Motor neuron (in vitro differentiated cells): ENCODE data around the gene PAN3. TPM values are rescaled to one million over a fixed set of nuclear protein-coding genes. Genes with fewer than 3 reads are reported as not detected.

Source experiments
- ATAC-seq, 8 experiments: fragments of 200-7000 bp; cut with Tn5 transposase; replicated peaks in 6 of 8; 2 replicates each; pipeline ENCODE4 v1.8.0; 2021; ENCODE audit warnings: mild to moderate bottlenecking in 8 of 8, moderate library complexity in 8 of 8
- H3K27ac ChIP-seq, 2 donors: fragments of 250-450 bp; sonication (Bioruptor Pico); 2 replicates each; pipeline ENCODE4 v1.9.0; 2021; ENCODE audit warnings: antibody characterized with exemption in 2 of 2, mild to moderate bottlenecking in 2 of 2, moderate library complexity in 1 of 2
- H3K4me1 ChIP-seq, 2 donors: fragments of 250-450 bp; sonication (Bioruptor Pico); replicated peaks in 1 of 2; 2 replicates each; pipeline ENCODE4 v1.6.1; 2021; ENCODE audit warnings: antibody characterized with exemption in 2 of 2, mild to moderate bottlenecking in 2 of 2, moderate library complexity in 1 of 2
- H3K4me3 ChIP-seq, 5 donors: fragments of 250-450 bp; sonication (Bioruptor Pico); 2 replicates each; pipeline ENCODE4 v1.9.0; 2021; ENCODE audit warnings: antibody characterized with exemption in 5 of 5, mild to moderate bottlenecking in 5 of 5, moderate library complexity in 4 of 5
- WGBS, 10 experiments: fragments of 450-650 bp; shearing (Covaris generic); methylation state at CpG; one replicate each; pipeline ENCODE4 v1.0.0; 2022; 5-methylcytosine and 5-hydroxymethylcytosine counted together
- in situ Hi-C, 9 experiments: fragments of 400-800 bp; cut with MboI; loops; one replicate each; pipeline ENCODE4 v1.15.0; 2021; ENCODE audit warnings: low sequenced_read_pairs in 9 of 9, low pct_unique_long_range_greater_than_20kb in 2 of 9; ENCODE audit not compliant: unreplicated experiment in 9 of 9
- total RNA-seq, 8 experiments: library from RNA; unstranded; fragments of 300-600 nt; gene quantifications; 2 replicates each; pipeline versions ENCODE4 v1.2.3 to v1.2.4, GENCODE V29; 2022

The PAN3 gene
- total RNA-seq, 8 experiments from 2014 or later = 12.6 to 40.2 (median 18.2) TPM

DNA sequence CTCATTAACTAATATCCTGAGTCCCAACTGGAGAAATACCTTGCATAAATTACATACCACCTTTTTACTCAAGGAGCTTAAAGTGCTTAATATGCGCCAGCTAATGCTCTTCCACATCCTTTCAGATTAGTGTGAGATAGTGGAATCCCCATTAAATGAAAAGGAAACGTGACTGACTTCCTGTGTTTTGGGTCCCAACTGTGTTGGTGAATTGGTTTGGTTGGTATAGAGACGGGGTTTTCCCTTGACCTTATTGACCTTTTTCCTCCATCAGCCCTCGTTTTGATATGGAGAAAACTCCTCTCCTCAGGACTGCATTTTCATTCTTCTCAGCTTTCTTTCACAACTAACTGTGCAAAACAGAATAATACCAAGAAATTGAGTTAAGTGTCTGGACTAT lies 163.5 kb downstream of the PAN3 start:
- 30 to 100% (median 66%) methylated on average over 1 to 3 of the region's 4 CpGs for WGBS, 10 experiments
- in situ Hi-C loops = loop anchor here in 2 of 9 experiments (25.0 kb wide), 2 partner anchors 335 to 485 kb away; no protein-coding TSS in a partner anchor
- Histone ChIP-seq H3K27ac (no peak overlapping the region), H3K4me1 (no peaks in the 10 kb centered on the region), H3K4me3 (no peak overlapping the region)
- ATAC-seq = no peak

DNA sequence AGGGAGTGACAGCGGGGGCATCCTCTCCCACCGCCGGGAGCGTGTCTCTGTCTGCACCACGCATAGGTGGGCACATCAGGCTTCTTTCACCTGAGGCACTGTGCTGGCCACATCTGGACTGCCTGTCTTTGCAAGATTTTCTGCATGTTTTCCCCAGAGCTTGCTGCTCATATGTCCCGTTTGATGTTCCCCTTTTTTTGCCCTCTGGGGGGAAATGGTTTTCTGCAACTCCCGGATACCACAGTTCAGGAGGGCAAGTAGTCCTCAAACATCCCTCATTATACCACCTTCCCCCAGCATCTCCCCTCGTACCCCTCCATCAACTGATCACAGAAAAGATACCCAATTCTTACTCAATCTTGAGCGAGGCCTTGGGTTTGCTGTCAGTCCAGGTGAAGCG lies 168.0 kb downstream of the PAN3 start:
- no peak for ATAC-seq
- in situ Hi-C loops = loop anchor here in 2 of 9 experiments (25.0 kb wide), 2 partner anchors 331 to 481 kb away; no protein-coding TSS in a partner anchor

DNA sequence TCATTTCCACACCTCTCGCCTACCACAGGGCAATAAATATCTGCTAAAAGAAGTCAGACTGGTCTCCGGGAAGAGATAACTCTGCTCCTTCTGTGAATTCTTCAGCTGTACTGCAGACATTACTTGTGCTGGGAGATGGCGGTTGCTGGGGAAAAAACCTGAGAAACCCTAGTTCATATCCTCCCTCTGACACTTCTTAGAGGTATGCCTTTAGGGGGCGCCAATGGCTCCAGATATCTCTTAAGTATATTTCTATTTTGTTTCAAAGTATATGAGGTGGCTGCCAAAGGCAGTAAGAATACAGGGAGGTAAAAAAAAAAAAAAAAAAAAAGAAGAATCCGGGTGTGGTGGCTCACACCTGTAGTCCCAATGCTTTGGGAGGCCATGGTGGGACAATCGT lies 175.2 kb downstream of the PAN3 start:
- 59 to 100% (median 93%) methylated on average over 1 to 6 of the region's 6 CpGs; no CpG with 5 or more reads in 4 of the 10 experiments for WGBS, 10 experiments
- Histone ChIP-seq H3K27ac (no peak overlapping the region), H3K4me1 (peaks cover 0 to 6% of the 10 kb centered on the region in 2 donors), H3K4me3 (no peak overlapping the region)
- in situ Hi-C loops = loop anchor here in 2 of 9 experiments (25.0 kb wide), 2 partner anchors 324 to 474 kb away; no protein-coding TSS in a partner anchor
- peak in 1 of 8 experiments; percentile 39 for ATAC-seq

More for the DNA sequence above, 168.0 kb downstream of the PAN3 start:
- Histone ChIP-seq H3K27ac (no peak overlapping the region), H3K4me1 (peaks cover 0 to 8% of the 10 kb centered on the region in 2 donors), H3K4me3 (no peak overlapping the region)
- 86 to 100% (median 90%) methylated on average over 2 to 9 of the region's 10 CpGs; no CpG with 5 or more reads in 5 of the 10 experiments for WGBS, 10 experiments

DNA sequence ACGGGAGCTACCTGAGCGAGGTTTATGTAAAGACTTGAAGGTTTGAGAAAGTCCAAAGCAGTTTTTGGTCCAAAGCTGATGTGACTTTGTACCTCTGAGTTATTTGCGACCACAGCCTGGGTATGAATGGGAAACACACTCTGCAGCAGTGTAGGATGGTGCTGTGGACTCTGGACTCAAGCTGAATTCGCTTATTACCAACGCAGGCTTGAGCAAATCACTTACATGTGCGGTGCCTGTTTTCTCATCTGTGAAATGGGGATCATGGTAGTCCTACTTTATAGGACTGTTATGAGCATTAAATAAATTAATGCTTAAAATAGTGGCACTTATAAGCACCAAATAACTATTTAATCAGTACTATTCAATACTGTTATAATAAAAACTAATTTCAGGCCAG lies 176.5 kb downstream of the PAN3 start:
- H3K4me3 ChIP-seq = no peak overlapping the region
- WGBS, 10 experiments = 71 to 100% (median 95%) methylated on average over 1 to 6 of the region's 6 CpGs; no CpG with 5 or more reads in 2 of the 10 experiments
- ATAC-seq = no peak
- H3K4me1 ChIP-seq = peaks cover 0 to 5% of the 10 kb centered on the region in 2 donors
- in situ Hi-C loops = loop anchor here in 2 of 9 experiments (25.0 kb wide), 2 partner anchors 322 to 472 kb away; no protein-coding TSS in a partner anchor
- no peak overlapping the region for H3K27ac ChIP-seq

DNA sequence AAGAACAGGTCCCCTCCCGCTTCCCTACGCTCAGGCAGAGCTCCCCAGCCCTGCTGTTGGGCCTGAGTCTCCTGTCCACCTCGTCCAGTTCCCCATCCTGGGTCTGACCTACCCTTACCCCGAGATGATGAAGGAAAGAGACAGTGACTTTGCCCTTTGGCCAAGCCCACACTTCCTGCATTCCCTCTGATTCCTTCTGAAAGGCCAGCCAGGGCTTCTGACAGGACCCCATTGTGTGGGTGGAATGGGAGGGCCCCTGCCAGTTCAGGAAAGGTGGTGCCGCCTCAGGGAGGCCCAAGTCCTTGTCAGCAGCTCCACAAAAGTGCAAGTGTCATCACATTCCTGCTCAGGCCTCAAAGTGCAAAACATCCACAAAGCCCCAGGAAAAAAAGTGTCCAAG lies 177.8 kb downstream of the PAN3 start:
- peak overlapping the region in 1 of 2 donors; percentile 5 for H3K27ac ChIP-seq
- 47 to 100% (median 55%) methylated on average over 1 to 3 of the region's 5 CpGs; no CpG with 5 or more reads in 4 of the 10 experiments for WGBS, 10 experiments
- ATAC-seq = peak in 5 of 8 experiments; percentile 18 to 43 (median 32)
- in situ Hi-C loops = loop anchor here in 2 of 9 experiments (25.0 kb wide), 2 partner anchors 321 to 471 kb away; no protein-coding TSS in a partner anchor
- H3K4me3 ChIP-seq = no peak overlapping the region
- peaks cover 0 to 5% of the 10 kb centered on the region in 2 donors for H3K4me1 ChIP-seq

DNA sequence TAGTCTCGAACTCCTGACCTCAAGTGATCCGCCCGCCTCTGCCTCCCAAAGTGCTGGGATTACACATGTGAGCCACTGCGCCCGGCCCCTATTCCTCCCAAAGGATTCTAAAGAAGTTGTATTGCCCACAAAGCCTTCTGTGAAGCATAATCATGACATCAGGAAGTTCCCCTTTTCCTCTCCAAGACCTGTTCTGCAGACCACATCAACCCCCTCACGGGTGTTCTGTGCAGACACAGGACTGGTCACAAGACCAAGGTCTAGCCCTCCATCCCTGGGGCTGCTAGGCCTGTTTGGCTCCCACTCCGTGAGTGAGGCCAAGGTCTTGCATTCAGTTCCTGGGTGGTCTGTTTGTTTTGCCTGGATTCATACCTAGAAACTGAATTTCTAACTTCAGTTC lies 178.5 kb downstream of the PAN3 start:
- Histone ChIP-seq H3K4me1 (peaks cover 0 to 5% of the 10 kb centered on the region in 2 donors), H3K27ac (no peak overlapping the region), H3K4me3 (no peak overlapping the region)
- ATAC-seq = no peak
- in situ Hi-C loops = loop anchor here in 2 of 9 experiments (25.0 kb wide), 2 partner anchors 320 to 470 kb away; no protein-coding TSS in a partner anchor
- 85 to 100% (median 90%) methylated on average over 2 to 7 of the region's 7 CpGs; no CpG with 5 or more reads in 5 of the 10 experiments for WGBS, 10 experiments

DNA sequence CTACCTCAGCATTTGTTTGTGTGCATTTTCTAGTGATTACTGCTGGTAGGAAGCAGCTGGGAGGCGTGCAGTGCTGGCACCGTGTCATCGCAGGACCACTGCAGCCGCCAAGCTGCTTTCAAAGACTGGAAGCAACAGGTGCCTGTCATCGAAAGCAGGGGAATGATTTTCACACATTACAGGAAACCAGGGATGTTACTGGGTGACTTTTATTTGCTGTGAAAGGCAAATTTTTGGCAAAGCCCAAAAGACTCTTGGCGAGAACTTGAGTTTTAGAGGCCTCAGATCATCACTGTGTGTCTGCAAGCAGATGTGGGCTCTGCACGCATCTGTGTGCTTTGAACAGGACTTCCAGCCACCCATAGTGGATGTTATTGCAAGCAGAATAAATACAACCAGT lies 180.2 kb downstream of the PAN3 start:
- 50 to 96% (median 93%) methylated on average over 1 to 4 of the region's 7 CpGs; no CpG with 5 or more reads in 5 of the 10 experiments for WGBS, 10 experiments
- ATAC-seq = no peak
- in situ Hi-C loops = loop anchor here in 2 of 9 experiments (25.0 kb wide), 2 partner anchors 319 to 469 kb away; no protein-coding TSS in a partner anchor
- peaks cover 0 to 5% of the 10 kb centered on the region in 2 donors for H3K4me1 ChIP-seq
- no peak overlapping the region for H3K27ac ChIP-seq
- H3K4me3 ChIP-seq = no peak overlapping the region

DNA sequence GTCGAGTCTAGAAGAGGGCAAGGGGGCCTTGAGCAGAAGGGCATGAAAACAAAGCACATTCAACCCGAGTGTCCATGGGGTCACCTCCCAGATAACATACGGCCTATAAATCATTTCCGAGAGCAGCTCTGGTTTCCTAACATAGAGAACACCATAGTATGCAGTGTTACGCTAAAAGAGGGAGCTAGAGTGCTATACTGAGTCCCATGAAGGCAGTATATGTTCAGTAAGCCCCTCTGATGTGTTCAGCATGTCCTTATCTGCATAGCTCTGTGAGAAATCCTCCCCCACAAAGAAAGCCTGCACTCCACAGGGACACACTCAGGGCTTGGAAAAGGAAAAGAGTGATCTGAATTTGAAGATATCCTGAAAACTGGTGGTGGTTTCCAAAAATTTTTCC lies 181.2 kb downstream of the PAN3 start:
- in situ Hi-C loops = loop anchor here in 2 of 9 experiments (25.0 kb wide), 2 partner anchors 318 to 468 kb away; no protein-coding TSS in a partner anchor
- no peak overlapping the region for H3K27ac ChIP-seq
- peaks cover 0 to 5% of the 10 kb centered on the region in 2 donors for H3K4me1 ChIP-seq
- no peak for ATAC-seq
- 60 to 100% (median 100%) methylated on average over 1 to 3 of the region's 5 CpGs; no CpG with 5 or more reads in 3 of the 10 experiments for WGBS, 10 experiments
- H3K4me3 ChIP-seq = no peak overlapping the region

DNA sequence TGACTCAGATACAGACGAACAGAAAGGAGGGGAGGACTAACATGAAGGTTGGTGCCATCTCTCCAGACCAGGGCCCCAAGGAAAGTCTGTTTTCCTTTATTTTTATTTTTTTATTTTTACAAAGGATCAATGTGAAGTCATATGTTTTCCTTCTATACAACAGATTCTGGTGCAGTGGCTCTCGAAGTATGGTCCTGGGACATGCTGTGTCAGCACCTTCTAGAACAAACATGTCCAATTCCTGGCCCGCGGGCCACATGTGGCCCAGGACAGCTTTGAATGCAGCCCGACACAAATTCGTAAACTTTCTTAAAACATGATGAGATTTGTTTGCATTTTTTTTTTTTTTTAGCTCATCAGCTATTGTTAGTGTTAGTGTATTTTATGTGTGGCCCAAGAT lies 181.9 kb downstream of the PAN3 start:
- WGBS, 10 experiments = 52 to 100% (median 91%) methylated on average over 2 to 6 of the region's 6 CpGs; no CpG with 5 or more reads in 1 of the 10 experiments
- Histone ChIP-seq H3K4me3 (no peak overlapping the region), H3K27ac (no peak overlapping the region), H3K4me1 (peaks cover 0 to 5% of the 10 kb centered on the region in 2 donors)
- ATAC-seq = no peak
- in situ Hi-C loops = loop anchor here in 2 of 9 experiments (25.0 kb wide), 2 partner anchors 317 to 467 kb away; no protein-coding TSS in a partner anchor

DNA sequence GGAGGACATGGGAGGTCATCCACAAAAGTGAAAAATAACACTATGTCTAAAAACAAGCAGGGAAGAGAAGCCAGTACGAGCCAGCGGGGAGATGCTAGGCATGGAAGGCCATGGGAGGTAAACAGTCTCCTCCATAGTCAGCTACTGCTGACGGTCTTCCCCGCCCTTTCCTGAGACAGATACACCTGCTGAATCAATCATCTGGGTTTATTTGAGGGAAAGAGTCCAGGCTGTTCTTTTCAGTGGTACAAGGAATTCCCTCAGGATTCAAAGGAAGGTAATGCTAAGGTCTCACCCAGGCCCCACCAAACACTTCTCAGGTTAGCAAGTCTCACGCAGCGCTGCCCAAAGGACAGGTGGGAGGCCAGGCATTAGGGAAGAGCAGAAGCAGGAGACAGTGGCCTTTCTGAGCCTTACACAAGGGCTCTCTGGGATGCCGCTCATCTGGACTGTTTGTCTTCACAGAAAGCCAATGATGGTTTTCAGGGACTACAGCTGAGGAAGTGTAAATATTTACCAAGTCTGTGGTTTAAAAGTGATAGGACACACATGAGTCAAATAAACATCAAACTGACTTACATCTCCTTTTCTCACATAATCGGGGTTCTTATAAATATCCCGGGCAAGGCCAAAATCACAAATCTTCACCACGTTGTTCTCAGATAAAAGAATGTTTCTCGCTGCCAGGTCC lies 182.7 kb downstream of the PAN3 start:
- ATAC-seq = peak in 1 of 8 experiments; percentile 41
- in situ Hi-C loops = loop anchor here in 2 of 9 experiments (25.0 kb wide), 2 partner anchors 316 to 466 kb away; no protein-coding TSS in a partner anchor
- 70 to 100% (median 90%) methylated on average over 1 to 8 of the region's 11 CpGs; no CpG with 5 or more reads in 1 of the 10 experiments for WGBS, 10 experiments

DNA sequence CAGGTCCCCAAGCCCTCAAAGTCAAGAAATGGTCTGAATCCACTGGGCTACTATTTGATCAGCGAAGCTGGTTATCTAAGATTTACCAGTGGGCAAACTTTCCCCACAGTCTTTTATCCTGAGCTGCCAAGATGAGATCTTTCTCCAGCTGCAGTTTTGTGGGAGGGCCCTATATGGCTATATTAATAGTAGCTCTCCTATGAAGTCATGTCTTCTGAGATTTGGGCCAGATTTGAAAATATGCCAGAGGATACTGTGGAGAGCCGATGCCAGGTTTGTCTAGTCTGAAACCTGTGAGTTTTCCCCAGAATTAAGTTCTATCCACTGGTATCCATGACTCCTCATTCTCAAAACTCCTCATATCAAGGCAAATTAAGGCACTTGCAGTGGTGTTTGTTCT lies 183.4 kb downstream of the PAN3 start:
- ATAC-seq = no peak
- no peaks in the 10 kb centered on the region for H3K4me1 ChIP-seq
- 80 to 100% (median 96%) methylated on average over 1 to 2 of the region's 2 CpGs; no CpG with 5 or more reads in 4 of the 10 experiments for WGBS, 10 experiments
- in situ Hi-C loops = loop anchor here in 2 of 9 experiments (25.0 kb wide), 2 partner anchors 316 to 466 kb away; no protein-coding TSS in a partner anchor
- H3K4me3 ChIP-seq = no peak overlapping the region
- H3K27ac ChIP-seq = no peak overlapping the region

More for the DNA sequence above, 182.7 kb downstream of the PAN3 start:
- H3K27ac ChIP-seq = no peak overlapping the region
- H3K4me3 ChIP-seq = no peak overlapping the region
- H3K4me1 ChIP-seq = peaks cover 0 to 4% of the 10 kb centered on the region in 2 donors

DNA sequence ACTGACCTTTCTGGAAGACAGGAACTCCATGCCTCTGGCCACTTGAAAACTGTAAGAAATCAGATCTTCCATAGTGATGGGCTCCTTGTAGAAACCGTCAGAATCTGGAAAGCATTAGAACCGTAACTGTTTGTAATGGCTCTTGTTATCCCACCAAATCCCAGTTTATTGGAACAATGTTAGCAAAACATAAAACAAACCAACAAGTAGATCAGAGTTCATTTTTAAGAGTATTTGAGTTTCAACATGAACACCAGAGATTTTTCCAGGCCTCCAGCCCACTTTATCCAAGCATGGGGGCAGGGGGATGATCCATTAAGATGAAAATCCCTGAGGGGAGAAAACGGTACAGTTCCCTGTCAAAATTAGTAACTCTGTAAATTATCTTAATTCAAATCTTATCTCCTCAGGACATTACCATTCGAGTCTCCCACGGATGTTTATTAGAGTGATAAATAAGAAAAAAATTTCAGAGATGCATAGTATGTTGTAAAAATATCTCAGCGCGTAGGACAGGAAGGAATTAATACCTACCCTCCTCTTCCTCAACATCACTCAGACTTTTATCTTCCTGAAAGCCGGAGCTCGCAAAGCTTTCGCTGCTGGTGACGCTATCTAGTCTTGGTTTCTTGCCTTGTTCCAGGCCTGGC lies 184.0 kb downstream of the PAN3 start:
- Histone ChIP-seq H3K27ac (no peak overlapping the region), H3K4me1 (no peaks in the 10 kb centered on the region), H3K4me3 (no peak overlapping the region)
- 20 to 100% (median 76%) methylated on average over 1 to 11 of the region's 11 CpGs for WGBS, 10 experiments
- ATAC-seq = no peak
- in situ Hi-C loops = loop anchor here in 2 of 9 experiments (25.0 kb wide), 2 partner anchors 315 to 465 kb away; no protein-coding TSS in a partner anchor
